Activated naive CD4-positive, alpha-beta T cell treated with anti-CD3 and anti-CD28 coated beads, Interleukin-2, amount 50 U/mL, for 72 hours (primary cell): ENCODE data around the gene IP6K3. TPM values are rescaled to one million over a fixed set of nuclear protein-coding genes. Genes with fewer than 3 reads are reported as not detected.
A peak's percentile ranks its signal among the peaks of the same experiment; 100 is the strongest.

ENCODE experiments used
- ATAC-seq, 2 donors: fragments of 150-1000 bp; cut with Tn5 transposase; 2 replicates each; pipeline ENCODE4 v1.10.0; 2021; ENCODE audit warnings: mild to moderate bottlenecking in 2 of 2, moderate library complexity in 2 of 2
- DNase-seq, 2 donors: peaks; one replicate each; pipeline ENCODE4 v3.0.0; 2021 to 2022; ENCODE audit warnings: low spot score in 2 of 2
- H3K27ac Mint-ChIP-seq, 2 donors: one replicate each; pipeline ENCODE4 v1.8.0; 2022; ENCODE audit warnings: mild to moderate bottlenecking in 2 of 2, mixed read lengths in 2 of 2
- H3K36me3 Mint-ChIP-seq, 2 donors: one replicate each; pipeline ENCODE4 v1.8.0; 2022; ENCODE audit warnings: mixed read lengths in 2 of 2
- H3K9me3 Mint-ChIP-seq, 2 donors: one replicate each; pipeline ENCODE4 v1.8.0; 2022; ENCODE audit warnings: mixed read lengths in 2 of 2
- total RNA-seq, 2 donors: library from RNA; stranded (reverse); gene quantifications; one replicate each; pipeline ENCODE4 v1.2.3, GENCODE V29; 2022

Gene IP6K3
- total RNA-seq, result not detected

GRCh38 chr6:33746651-33747100 lies at the start of gene IP6K3:
TSS of gene IP6K3 (minus strand) at chr6:33746905. CDS start at chr6:33735476, 11,429 bp downstream.
- Mint-ChIP-seq H3K9me3 (no peaks in the 10 kb centered on the region), H3K36me3 (no peaks in the 10 kb centered on the region), H3K27ac (peak within 1 kb of the TSS; percentile 24 to 94)
- DNase-seq (no peak), ATAC-seq (no peak)

GRCh38 chr6:33794910-33795623 lies 48.4 kb upstream of the IP6K3 start:
- Mint-ChIP-seq H3K36me3 (no peaks in the 10 kb centered on the region), H3K9me3 (peaks cover 0 to 4% of the 10 kb centered on the region in 2 donors)
- ATAC-seq, result no peak

GRCh38 chr6:33792981-33793380 lies 46.3 kb upstream of the IP6K3 start:
- no peak overlapping the region for H3K27ac Mint-ChIP-seq
- peaks cover 4 to 6% of the 10 kb centered on the region in 2 donors for H3K9me3 Mint-ChIP-seq
- peaks cover 3 to 7% of the 10 kb centered on the region in 2 donors for H3K36me3 Mint-ChIP-seq
- ATAC-seq, result no peak
- DNase-seq, result no peak

More at GRCh38 chr6:33794910-33795623, 48.4 kb upstream of the IP6K3 start:
- no peak overlapping the region for H3K27ac Mint-ChIP-seq
- no peak for DNase-seq

GRCh38 chr6:33791620-33792019 lies 44.9 kb upstream of the IP6K3 start:
- DNase-seq, result no peak
- Mint-ChIP-seq H3K27ac (peak overlapping the region in 1 of 2 donors; percentile 56), H3K9me3 (peaks cover 4 to 6% of the 10 kb centered on the region in 2 donors), H3K36me3 (peaks cover 7 to 13% of the 10 kb centered on the region in 2 donors)
- no peak for ATAC-seq

- Mint-ChIP-seq H3K9me3 (peaks cover 4 to 6% of the 10 kb centered on the region in 2 donors), H3K27ac (peak overlapping the region in 1 of 2 donors; percentile 84), H3K36me3 (peaks cover 13% of the 10 kb centered on the region in 2 donors)
- DNase-seq (no peak), ATAC-seq (no peak)
Measured at GRCh38 chr6:33790910-33791309, 44.2 kb upstream of the IP6K3 start.

- peak overlapping the region in 1 of 2 donors; percentile 84 for H3K27ac Mint-ChIP-seq
- no peak for DNase-seq
- no peak for ATAC-seq
- peaks cover 13% of the 10 kb centered on the region in 2 donors for H3K36me3 Mint-ChIP-seq
- peaks cover 4 to 6% of the 10 kb centered on the region in 2 donors for H3K9me3 Mint-ChIP-seq
Measured at GRCh38 chr6:33790379-33790778, 43.7 kb upstream of the IP6K3 start.

- no peak for DNase-seq
- Mint-ChIP-seq H3K9me3 (peaks cover 4 to 6% of the 10 kb centered on the region in 2 donors), H3K36me3 (peaks cover 13% of the 10 kb centered on the region in 2 donors), H3K27ac (peak overlapping the region; percentile 89 to 94)
- no peak for ATAC-seq
Measured at GRCh38 chr6:33789550-33789895, 42.8 kb upstream of the IP6K3 start.

GRCh38 chr6:33788694-33789549 lies 42.2 kb upstream of the IP6K3 start, which contains the start of gene LEMD2:
TSS of gene LEMD2 (minus strand) at chr6:33789130. CDS start at chr6:33789116, 14 bp downstream.
- ATAC-seq, result peak; percentile 80 to 91
- H3K36me3 Mint-ChIP-seq, result peaks cover 13% of the 10 kb centered on the region in 2 donors
- peak within 1 kb of the TSS; percentile 99 for H3K27ac Mint-ChIP-seq
- peak; percentile 95 to 98 for DNase-seq
- peaks cover 4 to 6% of the 10 kb centered on the region in 2 donors for H3K9me3 Mint-ChIP-seq

- ATAC-seq (peak; percentile 70 to 72), DNase-seq (peak; percentile 60 to 70)
- Mint-ChIP-seq H3K36me3 (peaks cover 13% of the 10 kb centered on the region in 2 donors), H3K9me3 (peaks cover 4 to 6% of the 10 kb centered on the region in 2 donors), H3K27ac (peak overlapping the region; percentile 99)
Measured at GRCh38 chr6:33787954-33788693, 41.4 kb upstream of the IP6K3 start.

- DNase-seq (no peak), ATAC-seq (peak in 1 of 2 donors; percentile 42)
- peak overlapping the region; percentile 99 for H3K27ac Mint-ChIP-seq
- H3K36me3 Mint-ChIP-seq, result peaks cover 13% of the 10 kb centered on the region in 2 donors
- H3K9me3 Mint-ChIP-seq, result peaks cover 4 to 6% of the 10 kb centered on the region in 2 donors
Measured at GRCh38 chr6:33787346-33787953, 40.7 kb upstream of the IP6K3 start.

GRCh38 chr6:33786736-33787135 lies 40.0 kb upstream of the IP6K3 start:
- Mint-ChIP-seq H3K36me3 (peaks cover 13% of the 10 kb centered on the region in 2 donors), H3K27ac (peak overlapping the region in 1 of 2 donors; percentile 77)

GRCh38 chr6:33785778-33786177 lies 39.1 kb upstream of the IP6K3 start:
- Mint-ChIP-seq H3K27ac (peak overlapping the region; percentile 14 to 77), H3K9me3 (peaks cover 4 to 6% of the 10 kb centered on the region in 2 donors), H3K36me3 (peaks cover 13% of the 10 kb centered on the region in 2 donors)
- DNase-seq (no peak), ATAC-seq (no peak)

More at GRCh38 chr6:33786736-33787135, 40.0 kb upstream of the IP6K3 start:
- DNase-seq (no peak), ATAC-seq (no peak)
- peaks cover 4 to 6% of the 10 kb centered on the region in 2 donors for H3K9me3 Mint-ChIP-seq

GRCh38 chr6:33784787-33785186 lies 38.1 kb upstream of the IP6K3 start:
- no peak for DNase-seq
- H3K36me3 Mint-ChIP-seq, result peaks cover 13% of the 10 kb centered on the region in 2 donors
- no peak for ATAC-seq
- peaks cover 0 to 6% of the 10 kb centered on the region in 2 donors for H3K9me3 Mint-ChIP-seq
- H3K27ac Mint-ChIP-seq, result peak overlapping the region in 1 of 2 donors; percentile 76

- Mint-ChIP-seq H3K9me3 (no peaks in the 10 kb centered on the region), H3K27ac (no peak overlapping the region), H3K36me3 (peaks cover 9 to 13% of the 10 kb centered on the region in 2 donors)
- ATAC-seq (no peak), DNase-seq (no peak)
Measured at GRCh38 chr6:33783781-33784520, 37.2 kb upstream of the IP6K3 start.

GRCh38 chr6:33782561-33782960 lies 35.9 kb upstream of the IP6K3 start:
- Mint-ChIP-seq H3K9me3 (no peaks in the 10 kb centered on the region), H3K36me3 (peaks cover 8 to 13% of the 10 kb centered on the region in 2 donors), H3K27ac (peak overlapping the region in 1 of 2 donors; percentile 81)
- ATAC-seq (no peak), DNase-seq (no peak)
